HG03064 (cell line): ENCODE data around the gene ALOX5AP.
"Not testable (repeated sequence)": the region's sequence is repeated elsewhere in the genome, so short reads cannot be mapped to it uniquely, and the experiment has no call there.

ENCODE experiments used
- ATAC-seq: cut with Tn5 transposase; IDR thresholded peaks from one replicate; pipeline ENCODE4 v1.9.1; 2021; ENCODE audit warnings: low read depth; ENCODE audit not compliant: unreplicated experiment

Gene ALOX5AP

DNA sequence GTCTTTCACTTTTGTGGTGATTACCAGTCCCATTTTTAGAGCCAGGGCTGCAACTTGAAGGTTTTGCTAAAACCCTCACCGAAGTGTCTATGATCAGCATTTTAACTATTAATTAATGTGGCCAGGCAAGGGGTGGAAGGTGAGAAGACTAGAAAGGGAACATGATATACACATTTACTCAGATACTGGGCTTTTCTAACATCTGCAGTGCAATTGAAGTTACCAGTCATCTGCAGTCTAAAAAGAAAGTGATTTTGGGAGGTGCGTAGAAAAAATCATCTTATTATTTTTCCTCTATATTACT is 481 bp downstream of the ALOX5AP start:
- ATAC-seq, result peak; percentile 3

GRCh38 chr13:30736461-30737320 is 1.3 kb downstream of the ALOX5AP start:
- ATAC-seq, result no peak

DNA sequence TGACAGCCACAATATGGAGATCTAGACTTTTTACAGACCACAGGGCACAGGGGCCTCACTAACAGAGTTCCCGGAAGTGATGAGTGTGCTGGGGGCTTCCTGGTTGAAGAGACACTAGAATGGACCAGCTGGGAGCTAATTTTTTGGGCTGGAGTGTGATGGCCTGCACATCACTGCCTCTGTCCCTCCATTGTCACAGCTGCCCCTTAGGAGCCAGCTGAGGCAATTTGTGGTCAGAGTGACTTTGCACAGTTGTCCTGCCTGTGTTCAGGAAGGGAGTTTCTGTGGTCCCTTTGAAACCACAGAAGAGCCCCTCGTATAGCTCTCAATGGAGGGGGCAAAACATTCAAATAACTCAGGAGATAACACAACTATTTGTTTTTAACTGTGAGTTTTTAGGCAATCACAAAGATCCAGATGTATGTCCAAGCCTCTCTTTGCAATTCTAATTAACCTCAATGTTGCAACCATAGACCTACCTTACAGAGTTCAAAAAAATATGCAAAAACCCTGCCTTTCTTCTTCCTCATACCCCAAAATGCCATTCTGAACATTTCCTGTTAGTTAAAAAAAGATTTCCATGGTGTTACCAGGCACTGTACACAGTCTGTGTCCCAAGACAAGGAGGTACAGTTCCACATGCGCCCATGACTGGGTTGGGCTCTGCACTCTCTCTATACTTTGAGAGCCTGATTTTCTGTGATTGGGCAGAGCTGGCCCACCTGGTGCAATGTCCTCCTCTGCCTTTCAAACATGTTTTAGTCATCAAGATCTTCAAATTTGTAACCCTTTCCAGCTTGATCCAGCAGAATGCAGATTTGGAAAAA is 2.4 kb downstream of the ALOX5AP start:
- ATAC-seq, result no peak

DNA sequence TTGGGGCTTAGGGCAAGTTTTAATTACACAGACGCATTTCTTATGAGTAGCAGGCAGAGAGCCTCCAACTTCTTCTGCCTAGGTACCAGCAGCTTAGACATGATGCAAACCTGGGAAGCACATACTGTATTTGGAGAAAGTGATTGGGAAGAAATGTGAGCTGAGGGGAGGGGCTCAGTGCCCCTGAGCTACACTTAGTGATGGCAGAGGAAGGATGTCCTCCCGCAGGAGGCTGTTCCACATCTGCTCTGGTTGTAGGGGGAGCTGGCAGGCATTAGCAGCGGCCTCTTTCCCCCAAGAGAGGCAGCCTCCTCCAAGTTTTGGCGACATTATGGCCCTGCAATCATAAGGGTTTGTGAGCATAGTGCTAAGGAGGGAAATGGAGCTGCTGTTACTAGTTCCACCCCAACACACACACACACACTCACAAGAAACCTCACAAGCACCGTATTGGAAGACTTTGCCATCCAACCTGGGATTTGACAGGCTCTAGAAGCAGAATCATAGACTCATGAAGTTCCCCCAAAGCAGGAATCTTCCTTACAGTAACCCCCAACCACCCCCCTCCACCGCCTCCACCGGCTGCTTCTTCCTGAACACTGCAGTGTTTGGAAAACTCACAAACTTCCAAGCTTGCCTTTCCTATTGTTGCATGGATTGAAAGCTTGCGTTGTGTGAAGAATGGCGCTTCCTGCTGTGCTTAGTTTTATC is 3.3 kb downstream of the ALOX5AP start:
- no peak for ATAC-seq

- ATAC-seq, result no peak
Measured at GRCh38 chr13:30739237-30739528, 3.8 kb downstream of the ALOX5AP start.

GRCh38 chr13:30739761-30740642 is 4.7 kb downstream of the ALOX5AP start:
- peak; percentile 47 for ATAC-seq

- no peak for ATAC-seq
Measured at GRCh38 chr13:30742901-30743300, 7.6 kb downstream of the ALOX5AP start.

- ATAC-seq, result no peak
Measured at GRCh38 chr13:30743319-30744055, 8.1 kb downstream of the ALOX5AP start.

DNA sequence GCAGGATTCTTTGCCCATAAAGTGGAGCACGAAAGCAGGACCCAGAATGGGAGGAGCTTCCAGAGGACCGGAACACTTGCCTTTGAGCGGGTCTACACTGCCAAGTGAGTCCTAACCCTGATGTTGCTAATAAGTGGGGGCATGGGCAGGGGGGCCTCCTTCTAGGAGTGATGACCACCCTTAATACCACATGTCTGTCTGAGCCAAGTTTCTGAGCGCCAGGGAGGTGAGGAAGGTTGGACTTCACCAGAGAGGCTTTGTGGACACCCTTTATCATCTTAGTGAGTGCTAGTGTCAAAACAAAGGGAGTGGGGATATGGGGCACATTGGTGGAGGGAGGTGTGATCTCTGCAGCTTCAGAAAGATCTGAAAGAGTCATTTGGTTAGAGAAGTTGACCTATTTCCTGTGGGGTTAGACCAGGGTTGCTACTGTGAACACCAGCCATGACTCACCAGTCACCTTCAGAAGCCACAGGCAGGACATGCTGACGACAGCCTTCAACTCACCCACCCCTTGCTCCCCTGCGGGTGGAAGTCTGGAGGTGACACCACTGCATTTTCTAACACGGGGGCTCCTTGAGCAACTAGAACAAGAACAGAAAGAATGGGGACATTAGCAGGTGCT is 8.8 kb downstream of the ALOX5AP start:
- peak; percentile 89 for ATAC-seq

- ATAC-seq, result no peak
Measured at GRCh38 chr13:30744681-30745077, 9.3 kb downstream of the ALOX5AP start.

- ATAC-seq, result no peak
Measured at GRCh38 chr13:30745906-30746686, 10.8 kb downstream of the ALOX5AP start.

DNA sequence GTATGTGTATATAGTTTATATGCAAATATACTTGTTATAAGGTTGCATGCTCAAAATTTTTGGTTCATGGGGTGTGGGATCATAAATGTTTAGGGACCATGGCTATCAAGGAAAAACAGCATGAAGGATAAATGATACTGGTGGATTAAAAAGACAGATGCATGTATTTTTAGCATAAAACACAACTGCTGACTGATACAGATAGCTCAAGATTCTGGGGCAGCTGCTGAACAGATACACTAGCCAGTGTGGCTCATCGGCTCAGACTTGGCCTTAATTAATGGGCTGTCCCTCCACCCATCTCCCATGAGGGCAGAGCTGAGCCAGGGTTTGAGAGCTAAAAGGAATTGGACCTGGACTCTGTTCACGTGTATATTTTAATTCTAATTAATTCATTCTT is 11.4 kb downstream of the ALOX5AP start:
- no peak for ATAC-seq

GRCh38 chr13:30747845-30748244 is 12.5 kb downstream of the ALOX5AP start:
- ATAC-seq, result not testable (repeated sequence)

DNA sequence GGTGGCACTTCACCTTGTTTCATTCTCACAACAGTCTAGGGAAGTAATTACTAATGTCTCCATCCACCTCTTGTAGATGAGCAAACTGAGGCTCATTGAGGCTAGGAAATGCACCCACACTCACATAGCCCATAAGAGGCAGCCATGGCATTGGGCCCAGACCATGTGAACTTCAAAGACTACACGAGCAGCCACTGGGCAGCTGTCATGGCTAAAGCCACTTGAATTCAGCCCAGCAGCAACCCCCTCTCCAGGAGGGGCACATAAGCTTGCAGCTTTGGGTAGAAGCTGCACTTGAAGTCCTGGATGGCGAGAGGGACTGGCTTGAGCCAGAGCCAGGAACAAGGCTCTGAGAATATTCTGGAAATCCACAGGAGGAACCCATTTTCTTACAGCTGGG is 13.4 kb downstream of the ALOX5AP start:
- no peak for ATAC-seq

DNA sequence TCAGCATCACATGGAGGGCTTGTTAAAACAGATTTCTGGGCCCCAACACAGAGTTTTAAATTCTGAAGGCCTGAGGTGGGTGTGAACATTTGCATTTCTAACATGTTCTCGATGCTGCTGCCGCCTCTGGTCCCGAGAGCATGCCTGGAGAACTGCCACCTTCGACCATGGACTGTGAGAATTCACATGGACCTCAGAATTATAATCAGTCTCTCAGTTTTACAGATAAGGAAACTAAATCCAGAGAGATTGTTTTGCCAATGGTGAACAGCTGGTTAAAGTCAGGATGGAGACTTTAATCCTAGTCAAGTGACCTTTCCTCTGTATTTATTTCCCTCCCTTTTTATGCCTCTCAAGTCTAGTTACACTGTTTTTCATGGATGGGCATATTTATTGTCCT is 14.7 kb downstream of the ALOX5AP start:
- no peak for ATAC-seq

DNA sequence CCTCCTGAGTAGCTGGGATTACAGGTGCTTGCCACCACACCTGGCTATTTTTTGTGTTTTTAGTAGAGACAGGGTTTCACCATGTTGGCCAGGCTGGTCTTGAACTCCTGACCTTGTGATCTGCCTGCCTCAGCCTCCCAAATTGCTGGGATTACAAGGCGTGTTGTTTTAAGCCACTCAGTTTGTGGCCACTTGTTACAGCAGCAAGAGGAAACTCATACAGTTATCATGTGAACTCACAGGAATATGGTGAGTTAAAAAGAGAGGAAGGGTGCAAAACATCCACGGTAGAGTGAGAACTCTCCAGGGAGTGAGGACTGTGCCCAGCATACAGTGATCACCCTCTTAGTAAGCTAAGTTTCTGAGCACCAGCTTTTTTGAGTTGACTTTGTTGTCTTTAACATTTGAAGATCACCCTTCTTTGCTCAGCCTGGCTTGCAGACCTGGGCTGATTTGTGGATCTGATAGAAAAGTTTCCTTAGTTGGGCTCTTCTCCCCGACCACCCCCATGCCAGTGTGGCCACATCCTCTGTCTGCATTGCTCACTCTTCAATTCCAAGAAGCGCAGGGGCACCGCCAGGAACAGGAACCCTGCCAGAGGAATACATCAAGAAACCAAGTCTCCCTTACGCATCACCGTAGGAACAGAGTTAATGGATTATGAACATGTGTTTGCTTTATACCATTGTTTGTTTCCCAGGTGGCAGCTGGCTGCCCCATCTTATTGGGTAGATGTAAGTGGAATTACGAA is 16.0 kb downstream of the ALOX5AP start:
- ATAC-seq, result no peak

- ATAC-seq, result no peak
Measured at GRCh38 chr13:30752201-30752797, 17.0 kb downstream of the ALOX5AP start.
